ENCODE measurements around the gene MTUS2.

GRCh38 chr13:29180055-29180454 lies 359.9 kb downstream of the MTUS2 start:
- no peak for TF ChIP-seq CTCF (conservative IDR thresholded peaks at IDR 0.05 in 1 of 2, IDR thresholded peaks at IDR 0.05 in 1 of 2; ENCODE audit: low read depth in 1 of 2, low read length in 2 of 2)
- no peak for TF ChIP-seq EZH2 (IDR thresholded peaks at IDR 0.05; ENCODE audit: low read length, missing control alignments)
